NCI-H524 (cell line): ENCODE data around the gene FAM200C.
"Not testable (repeated sequence)": the region's sequence is repeated elsewhere in the genome, so short reads cannot be mapped to it uniquely, and the experiment has no call there.

Experiments
- DNase-seq, 2 experiments: peaks; one replicate each; lab custom pipeline; 2025; lab: John Stamatoyannopoulos, UW

Gene FAM200C

DNA sequence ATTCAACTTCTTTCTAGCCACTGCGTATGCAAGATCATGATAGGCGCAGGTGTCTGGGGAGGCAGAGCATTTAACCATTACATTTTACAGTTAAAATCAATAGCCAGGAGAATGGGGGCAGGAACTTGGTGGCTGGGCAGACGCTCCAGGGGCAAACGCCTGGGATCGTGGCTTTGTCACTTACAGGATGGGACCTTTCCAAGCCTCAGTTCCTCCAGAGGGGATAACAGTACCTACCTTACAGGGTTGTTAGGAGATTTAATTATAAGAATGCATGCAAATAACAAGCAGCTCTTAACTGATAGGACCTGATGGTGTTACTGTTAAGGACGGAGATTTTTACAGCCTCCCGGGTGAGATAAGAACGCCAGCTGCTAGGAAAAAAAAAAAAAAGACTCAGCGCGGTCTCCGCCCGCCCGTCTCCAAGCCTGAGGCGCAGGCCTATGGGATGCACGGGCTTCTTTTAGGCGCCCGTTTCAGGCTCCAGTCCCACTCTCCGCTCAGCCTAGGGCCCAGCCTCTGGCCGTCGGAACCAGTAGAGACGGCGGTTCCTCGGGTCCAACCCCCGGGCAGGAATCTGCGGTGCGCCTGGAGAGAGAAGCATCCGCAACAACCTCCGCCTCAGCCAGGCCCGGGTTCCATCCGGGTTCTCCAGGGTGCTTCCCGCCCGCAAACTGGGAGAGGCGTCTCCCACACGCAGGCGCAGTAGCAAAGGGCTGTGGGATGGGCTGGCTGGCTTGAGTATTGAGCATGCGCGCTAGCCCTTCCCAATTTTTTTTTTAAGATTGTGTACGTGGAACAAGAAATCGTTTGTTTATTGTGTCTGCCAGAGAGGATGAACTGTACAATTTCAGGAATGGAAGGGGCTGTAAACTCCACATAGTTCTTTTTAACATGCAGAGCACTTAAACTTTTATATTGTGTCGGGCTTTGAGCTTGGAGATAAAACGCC, at the start of gene FAM200C:
FAM200C (minus strand) TSS at position 653 of the 952 bp plus-strand sequence. CDS start 4,564 bp downstream, outside the sequence.
- DNase-seq = peak; percentile 77 to 87

GRCh38 chr5:160449458-160449857, 49.6 kb upstream of the FAM200C start:
- no peak for DNase-seq

- DNase-seq = peak; percentile 53 to 70
These were observed 49.0 kb upstream of the FAM200C start for GRCh38 chr5:160448886-160449285.

GRCh38 chr5:160445751-160446150, 45.9 kb upstream of the FAM200C start:
- no peak for DNase-seq

GRCh38 chr5:160445132-160445531, 45.3 kb upstream of the FAM200C start:
- DNase-seq = no peak

DNA sequence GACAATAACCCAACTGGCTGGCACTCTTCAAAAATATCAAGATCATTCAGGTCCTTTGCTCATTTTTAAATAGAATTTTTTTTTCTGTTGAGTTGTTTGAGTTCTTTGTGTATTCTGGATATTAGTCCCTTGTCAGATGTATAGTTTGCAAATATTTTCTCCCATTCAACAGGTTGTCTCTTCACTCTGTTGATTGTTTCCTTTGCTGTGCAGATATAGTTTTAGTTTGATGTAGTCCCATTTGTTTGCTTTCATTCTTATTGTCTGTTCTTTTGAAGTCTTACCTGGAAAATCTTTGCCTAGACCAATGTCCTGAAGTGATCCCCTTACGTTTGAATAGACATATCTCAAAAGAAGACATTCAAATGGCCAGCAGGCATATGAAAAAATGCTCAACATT, 44.6 kb upstream of the FAM200C start:
- no peak for DNase-seq

DNA sequence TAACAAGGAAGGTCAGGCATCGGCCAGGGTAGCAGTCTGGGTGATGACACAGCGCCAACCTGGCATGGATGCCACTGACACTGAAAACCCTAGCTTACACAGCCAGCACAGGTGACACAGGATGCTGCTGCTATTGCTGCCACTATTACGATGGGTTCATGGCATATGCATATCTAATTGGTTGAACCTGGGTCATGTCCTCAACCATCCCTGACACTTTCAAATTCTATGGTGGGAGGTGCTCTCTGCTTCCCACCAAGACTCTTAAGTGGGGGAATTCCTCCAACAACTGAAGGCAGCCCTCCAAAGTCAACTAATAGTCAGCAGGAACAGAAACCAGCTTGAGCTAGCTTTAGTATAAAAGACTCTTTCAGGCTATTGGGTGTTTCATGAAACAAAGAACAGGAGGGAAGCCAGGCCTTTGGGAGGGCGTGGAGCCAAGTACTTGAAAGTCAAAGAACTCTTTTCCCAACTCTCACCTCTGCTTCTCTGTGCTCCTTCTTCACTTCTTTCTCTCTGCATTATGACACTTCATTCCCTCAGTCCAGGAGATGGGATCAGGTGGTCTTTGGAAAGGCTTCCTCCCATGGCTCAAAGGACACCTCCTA, 43.1 kb upstream of the FAM200C start:
- no peak for DNase-seq

GRCh38 chr5:160441311-160441781, 41.5 kb upstream of the FAM200C start:
- DNase-seq = no peak

DNA sequence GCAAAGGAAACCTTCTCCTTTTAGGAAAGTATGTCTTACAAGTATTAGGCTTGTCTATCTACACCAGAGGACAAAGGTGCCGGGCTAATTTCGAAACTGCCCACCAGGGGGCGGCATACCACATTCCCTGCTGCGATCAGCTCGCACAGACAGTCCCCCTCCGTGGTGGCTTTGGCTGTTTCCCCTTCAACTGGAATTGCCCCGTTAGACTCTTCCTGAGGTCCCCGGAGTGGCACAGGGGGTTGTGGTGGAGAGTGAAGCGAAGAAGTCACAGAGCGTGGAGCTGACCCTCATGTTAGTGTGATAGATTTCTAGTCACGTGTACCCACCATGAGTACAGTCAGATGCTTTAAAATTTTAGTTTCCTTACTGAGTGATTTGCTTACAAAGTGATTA, 39.3 kb upstream of the FAM200C start:
- peak; percentile 53 to 87 for DNase-seq

DNA sequence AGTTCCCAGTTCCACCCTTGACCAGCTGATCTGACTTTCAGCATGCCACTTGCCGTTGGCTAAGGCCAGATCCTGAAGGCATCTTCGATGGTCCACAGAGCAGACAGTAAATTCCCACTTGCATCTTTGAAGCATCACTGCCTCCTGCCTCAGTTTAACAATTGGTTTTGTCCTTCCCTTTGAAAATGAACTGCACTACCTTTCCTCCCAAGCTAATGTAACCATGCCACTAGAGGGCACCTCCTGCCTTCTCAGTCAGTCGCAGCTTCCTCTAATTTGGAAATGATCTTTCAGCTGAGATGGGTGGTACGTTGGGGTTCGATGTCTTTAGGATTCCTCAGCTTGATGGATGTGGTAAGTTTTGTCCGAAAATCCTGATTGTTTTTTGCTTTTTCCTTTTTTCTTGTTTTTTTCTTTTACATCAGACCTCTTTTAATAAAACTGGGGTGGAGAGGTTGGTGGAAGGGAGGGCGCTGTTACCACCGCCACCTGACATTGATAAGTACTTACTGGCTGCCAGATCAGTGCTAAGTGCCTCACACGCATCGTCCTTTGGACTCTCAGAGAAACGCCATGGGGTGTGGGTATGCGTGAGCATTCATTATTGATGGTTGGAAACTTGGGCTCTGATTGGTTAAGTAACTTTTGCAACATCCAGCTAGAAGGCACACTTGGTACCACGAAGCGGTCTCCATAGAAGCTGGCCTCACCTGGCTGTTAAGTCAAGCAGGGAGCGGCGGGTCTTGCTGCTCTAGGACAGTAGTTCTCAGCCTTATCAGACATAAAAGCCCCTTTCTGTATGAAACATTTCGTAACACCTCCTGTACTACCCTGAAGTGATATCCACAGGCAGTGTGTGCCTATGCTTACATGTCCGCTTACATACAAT, 38.7 kb upstream of the FAM200C start:
- peak; percentile 35 to 71 for DNase-seq

DNA sequence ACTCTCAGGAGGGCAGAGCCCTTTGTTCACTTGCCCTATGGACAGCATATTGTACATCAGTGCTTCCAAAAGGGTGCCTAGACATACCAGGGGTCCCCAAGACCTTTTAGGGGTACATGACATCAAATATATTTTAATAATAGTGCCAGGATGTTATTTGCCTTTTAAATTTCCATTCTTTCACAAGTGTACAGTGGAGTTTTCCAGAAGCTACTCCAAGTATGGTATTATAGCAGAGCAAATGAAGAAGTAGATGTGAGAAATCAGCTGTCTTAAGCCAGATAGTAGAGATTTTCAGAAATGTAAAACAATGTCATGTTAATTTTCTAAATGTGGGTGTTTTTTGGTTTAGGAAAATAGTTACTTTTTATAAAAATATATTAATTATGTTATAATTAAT, 37.4 kb upstream of the FAM200C start:
- no peak for DNase-seq

GRCh38 chr5:160436661-160437060, 36.8 kb upstream of the FAM200C start:
- not testable (repeated sequence) for DNase-seq

DNA sequence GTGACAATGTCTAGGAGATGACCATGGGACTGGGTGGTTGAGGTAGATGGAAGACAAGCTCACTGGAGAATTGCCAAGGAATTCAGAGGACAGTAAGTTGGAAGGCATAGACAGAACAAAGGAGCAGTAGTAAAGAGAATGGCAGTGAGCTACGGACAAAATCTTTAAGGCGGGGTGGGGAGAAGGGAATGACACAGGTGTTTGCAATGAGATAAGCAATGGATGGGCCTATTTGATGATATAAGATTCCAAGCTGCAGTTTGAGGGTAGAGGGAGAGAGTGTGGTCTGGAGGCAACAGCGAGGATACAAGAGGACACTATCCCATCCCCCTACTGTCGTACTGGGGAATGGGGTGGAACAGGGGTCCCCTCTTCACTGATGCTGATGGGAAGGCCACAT, 36.2 kb upstream of the FAM200C start:
- no peak for DNase-seq

DNA sequence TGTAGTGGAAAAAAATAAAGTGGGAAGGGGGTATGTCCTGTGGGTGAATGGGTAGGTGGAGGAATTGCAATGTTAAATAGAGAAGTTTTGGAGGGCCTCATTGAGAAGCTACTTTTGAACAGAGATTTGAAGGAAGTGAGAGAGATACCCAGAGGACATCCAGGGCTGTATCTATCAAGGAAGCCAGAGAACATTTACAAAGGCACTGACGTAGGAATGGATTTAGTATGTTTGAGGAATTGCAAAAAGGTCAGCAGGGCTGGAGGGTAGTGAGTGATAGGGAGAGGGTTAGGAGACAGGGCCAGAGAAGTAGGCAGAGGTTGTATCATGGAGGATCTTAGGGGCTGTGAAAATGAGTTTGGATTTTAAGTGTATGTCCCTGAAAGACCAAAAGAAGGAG, 35.7 kb upstream of the FAM200C start:
- DNase-seq = no peak

DNA sequence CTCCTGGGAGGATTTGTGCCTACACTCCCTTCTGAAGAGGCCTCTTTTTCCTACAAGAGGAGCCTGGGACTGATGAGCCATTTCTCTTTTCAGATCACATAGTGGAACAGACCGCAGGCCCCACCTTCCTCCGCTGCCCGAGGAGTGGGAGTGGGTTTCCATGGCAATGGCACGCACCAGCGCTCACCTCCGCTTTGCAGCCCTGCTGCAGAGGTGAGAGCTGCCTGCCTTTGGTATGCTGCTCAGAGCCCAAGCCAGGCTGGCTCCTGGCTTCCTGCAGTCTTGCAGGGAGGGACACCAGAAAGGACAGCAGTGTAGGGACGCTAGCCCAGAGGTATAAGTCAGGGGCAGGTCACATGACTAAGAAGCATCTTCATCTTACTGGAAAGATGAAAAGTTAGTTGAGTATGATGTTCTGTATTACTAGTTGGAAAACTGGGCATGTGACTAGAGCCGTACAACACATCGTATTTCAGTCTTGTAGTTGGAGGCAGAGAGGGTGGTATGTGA, 34.2 kb upstream of the FAM200C start:
- peak in 1 of 2 experiments; percentile 69 for DNase-seq

- no peak for DNase-seq
These were observed 32.9 kb upstream of the FAM200C start for GRCh38 chr5:160432787-160433186.

DNA sequence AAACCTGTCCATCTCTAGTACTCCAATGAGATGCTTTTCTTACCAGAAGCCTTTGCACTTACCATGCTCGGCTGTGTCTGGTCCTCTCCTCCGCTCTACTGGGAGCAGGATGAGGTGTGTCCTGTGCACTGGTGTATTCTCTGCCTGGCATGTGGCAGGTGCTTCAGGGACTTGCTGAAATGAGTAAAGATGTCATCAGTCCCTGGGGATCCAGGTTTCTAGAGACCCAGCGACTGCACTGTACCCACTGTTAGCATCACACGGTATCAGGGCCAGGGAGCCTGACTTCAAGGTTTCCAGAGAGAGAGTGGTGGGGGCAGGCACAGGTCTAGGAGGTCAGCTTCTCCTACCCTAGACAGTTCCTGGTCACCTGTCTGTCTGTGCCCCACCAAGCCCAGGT, 32.3 kb upstream of the FAM200C start:
- no peak for DNase-seq

GRCh38 chr5:160427607-160428006, 27.8 kb upstream of the FAM200C start:
- peak; percentile 47 to 86 for DNase-seq

DNA sequence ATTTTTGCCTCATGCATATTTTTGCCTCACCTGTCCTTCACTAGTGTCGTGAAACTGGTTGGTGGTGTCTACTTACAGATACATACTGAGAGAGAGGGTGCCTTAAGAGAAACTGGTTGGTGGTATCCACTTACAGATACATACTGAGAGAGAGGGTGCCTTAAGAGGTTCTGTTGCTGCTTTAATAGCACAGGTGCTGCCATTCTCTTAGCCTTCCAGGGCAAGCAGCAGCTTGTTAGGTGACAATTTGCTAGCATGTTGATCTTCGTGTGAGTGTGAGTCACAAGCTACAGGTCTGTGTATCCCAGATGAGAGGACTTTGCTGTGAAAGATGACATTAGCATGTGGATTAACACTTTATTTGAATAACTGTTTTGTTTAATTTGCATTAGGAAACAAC, 23.2 kb upstream of the FAM200C start:
- peak in 1 of 2 experiments; percentile 53 for DNase-seq

DNA sequence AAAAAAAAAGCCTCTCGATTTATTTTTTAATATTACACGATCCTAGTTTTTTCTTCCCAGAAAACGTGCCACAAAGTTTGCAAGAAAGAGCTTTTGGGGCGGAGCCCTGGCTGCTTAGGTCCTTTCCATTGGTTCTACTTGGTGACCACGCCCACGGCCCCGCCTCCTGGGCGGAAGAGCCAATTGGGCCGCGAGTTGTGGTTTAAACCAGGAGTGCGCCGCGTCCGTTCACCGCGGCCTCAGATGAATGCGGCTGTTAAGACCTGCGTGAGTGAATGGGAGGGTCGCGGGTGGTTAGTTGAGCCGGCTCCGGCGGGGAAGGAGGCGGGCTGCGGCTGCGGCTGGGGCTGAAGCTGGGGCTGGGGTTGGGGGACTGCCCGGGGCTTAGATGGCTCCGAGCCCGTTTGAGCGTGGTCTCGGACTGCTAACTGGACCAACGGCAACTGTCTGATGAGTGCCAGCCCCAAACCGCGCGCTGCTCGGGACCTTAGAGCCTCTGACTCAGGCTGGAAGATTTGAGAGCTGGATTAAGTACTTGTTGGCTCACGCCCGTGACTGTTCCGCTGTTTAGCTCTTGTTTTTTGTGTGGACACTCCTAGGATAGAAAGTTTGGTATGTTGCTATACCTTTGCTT, 21.9 kb upstream of the FAM200C start, which contains the start of gene PTTG1:
PTTG1 (plus strand) TSS at position 231 of the 634 bp plus-strand sequence. CDS start 458 bp downstream, outside the sequence.
- peak; percentile 96 to 97 for DNase-seq

GRCh38 chr5:160420331-160420610, 20.4 kb upstream of the FAM200C start:
- no peak for DNase-seq
